Endothelial cell of umbilical vein (primary cell): ENCODE data around the gene KL. TPM values are rescaled to one million over a fixed set of nuclear protein-coding genes. Genes with fewer than 3 reads are reported as not detected.

ENCODE experiments used
- BruUV-seq: library from RNA; stranded (reverse); fragments of 400-500 nt; replicated peaks from 2 replicates; lab custom pipeline; 2021; lab: Mats Ljungman, UMichigan
- CTCF ChIA-PET: fragments of 300-600, 350-600 bp; sonication (Branson Sonifier 250); formaldehyde crosslinking; loops from one replicate; lab custom pipeline; 2021; ENCODE audit warnings: antibody characterized with exemption, inconsistent platforms; lab: Charles Lee
- POLR2A ChIA-PET: fragments of 300-600, 350-600 bp; sonication (Branson Sonifier 250); formaldehyde crosslinking; loops from one replicate; lab custom pipeline; 2021; ENCODE audit warnings: antibody characterized with exemption, inconsistent platforms; lab: Charles Lee
- DNase-seq: peaks from one replicate; pipeline ENCODE4 v3.0.0-alpha.2; 2011; ENCODE audit warnings: low read depth, low spot score
- FAIRE-seq: peaks from 2 replicates; lab custom pipeline; 2011; peaks lifted over from hg19 to GRCh38; lab: Jason Lieb, UNC
- H2AFZ ChIP-seq: 2 replicates; pipeline ENCODE4 v1.6.0; 2012; ENCODE audit warnings: low read depth, low read length, control low read depth, inconsistent platforms
- H3K27ac ChIP-seq: 2 replicates; pipeline ENCODE4 v1.5.1; 2011; ENCODE audit warnings: low read depth, mild to moderate bottlenecking, control low read depth, low read length, moderate library complexity; ENCODE audit not compliant: insufficient read depth
- H3K27me3 ChIP-seq, 2 experiments: 2 replicates each; pipeline versions ENCODE4 v1.6.0 to v1.6.1; 2011; ENCODE audit warnings: low read length in 2 of 2, mixed read lengths in 1 of 2; ENCODE audit not compliant: control insufficient read depth in 2 of 2, insufficient read depth in 2 of 2
- H3K36me3 ChIP-seq, 2 experiments: 2 replicates in 1 of 2; 3 replicates in 1 of 2; pipeline ENCODE4 v1.5.1; 2011; ENCODE audit warnings: low read length in 2 of 2, mild to moderate bottlenecking in 1 of 2, moderate library complexity in 1 of 2; ENCODE audit not compliant: control insufficient read depth in 2 of 2, insufficient read depth in 2 of 2; ENCODE audit errors: extremely low read depth in 1 of 2
- H3K4me1 ChIP-seq: 3 replicates; pipeline ENCODE4 v1.5.1; 2011; ENCODE audit warnings: mild to moderate bottlenecking, low read length; ENCODE audit not compliant: control insufficient read depth, insufficient read depth; ENCODE audit errors: extremely low read depth
- H3K4me2 ChIP-seq: 2 replicates; pipeline ENCODE4 v1.6.1; 2011; ENCODE audit warnings: low read length, control low read depth, mixed read lengths; ENCODE audit not compliant: insufficient read depth
- H3K4me3 ChIP-seq, 3 experiments: fragments of 200-600 bp in 1 of 3; sonication (generic), shearing (Covaris generic) in 1 of 3; replicated peaks in 1 of 3; 2 replicates each; pipeline ENCODE4 v1.5.1; 2011 to 2016; ENCODE audit warnings: control low read depth in 3 of 3, low read length in 3 of 3, mild to moderate bottlenecking in 2 of 3, inconsistent platforms in 1 of 3, low read depth in 1 of 3, moderate library complexity in 1 of 3; ENCODE audit not compliant: insufficient read depth in 1 of 3
- H3K79me2 ChIP-seq: 2 replicates; pipeline ENCODE4 v1.6.0; 2012; ENCODE audit warnings: low read length, inconsistent platforms; ENCODE audit not compliant: control insufficient read depth, insufficient read depth
- H3K9ac ChIP-seq: replicated peaks from 2 replicates; pipeline ENCODE3; 2011; ENCODE audit warnings: low read length, control low read depth; ENCODE audit not compliant: insufficient read depth; ENCODE audit errors: extremely low read depth
- H3K9me1 ChIP-seq: replicated peaks from 3 replicates; pipeline ENCODE4 v1.6.0; 2011; ENCODE audit warnings: mild to moderate bottlenecking, low read length; ENCODE audit not compliant: control insufficient read depth, insufficient read depth; ENCODE audit errors: extremely low read depth
- H3K9me3 ChIP-seq: replicated peaks from 2 replicates; pipeline ENCODE4 v1.5.1; 2012; ENCODE audit warnings: low read length, inconsistent platforms; ENCODE audit not compliant: control insufficient read depth, insufficient read depth
- H4K20me1 ChIP-seq: replicated peaks from 2 replicates; pipeline ENCODE3; 2011; ENCODE audit warnings: mild to moderate bottlenecking, low read length; ENCODE audit not compliant: control insufficient read depth, insufficient read depth; ENCODE audit errors: extremely low read depth
- EZH2 ChIP-seq: IDR thresholded peaks from 2 replicates; pipeline ENCODE4 v1.6.1; 2012; ENCODE audit warnings: borderline replicate concordance, low read depth, mild to moderate bottlenecking, moderate library complexity, low read length, inconsistent platforms; ENCODE audit not compliant: severe bottlenecking
- FOS ChIP-seq: IDR thresholded peaks from 2 replicates; pipeline ENCODE4 v1.6.1; 2011; ENCODE audit warnings: mild to moderate bottlenecking, low read length, moderate library complexity, borderline replicate concordance; ENCODE audit not compliant: insufficient read depth
- dilution Hi-C: fragments of 300-500 bp; cut with MboI; formaldehyde crosslinking; loops from one replicate; pipeline ENCODE4 v1.15.0; 2019; ENCODE audit warnings: low sequenced_read_pairs; ENCODE audit not compliant: extremely low pct_ligation_motif_present
- intact Hi-C: fragments of 100-400 bp; cut with micrococcal nuclease; formaldehyde crosslinking; loops from one replicate; pipeline ENCODE4 v1.10.0; 2022
- polyA plus RNA-seq, 4 experiments: library from polyadenylated mRNA; depleted of rRNA in 3 of 4; stranded (reverse) in 3 of 4; unstranded in 1 of 4; fragments of >200 nt; gene quantifications; 2 replicates each; pipeline versions ENCODE4 v1.2.1 to v1.2.3, GENCODE V29; 2011 to 2012; ENCODE audit warnings: missing spikeins in 1 of 4
- total RNA-seq: library from RNA; stranded (reverse); gene quantifications from 2 replicates; pipeline ENCODE4 v1.2.3, GENCODE V29; 2021

The KL gene
- total and polyA plus RNA-seq, 2 donors (not counting 3 experiments of a cell fraction or from before 2014, with no cell fraction given): 0.01 to 0.07 TPM

- Histone ChIP-seq H3K27me3 (no peaks in the 10 kb centered on the region), H3K4me3 (no peak overlapping the region), H3K9me3 (no peaks in the 10 kb centered on the region), H3K27ac (no peak overlapping the region), H3K4me1 (no peaks in the 10 kb centered on the region), H3K9ac (no peak overlapping the region), H3K4me2 (no peak overlapping the region), H4K20me1 (no peaks in the 10 kb centered on the region), H3K79me2 (no peaks in the 10 kb centered on the region), H3K9me1 (no peaks in the 10 kb centered on the region), H3K36me3 (no peaks in the 10 kb centered on the region), H2AFZ (no peak overlapping the region)
- DNase-seq (no peak), FAIRE-seq (no peak)
- intact Hi-C loops (loop anchor here (5.0 kb wide), 1 partner anchor 470 kb away; no protein-coding TSS in a partner anchor), dilution Hi-C loops (no loop called here)
- ChIA-PET POLR2A (no interaction called here), CTCF (no interaction called here)
- no peak for TF ChIP-seq EZH2
- no TSS peak for BruUV-seq
These were observed 56.1 kb downstream of the KL start for GRCh38 chr13:33072282-33072681.

DNA sequence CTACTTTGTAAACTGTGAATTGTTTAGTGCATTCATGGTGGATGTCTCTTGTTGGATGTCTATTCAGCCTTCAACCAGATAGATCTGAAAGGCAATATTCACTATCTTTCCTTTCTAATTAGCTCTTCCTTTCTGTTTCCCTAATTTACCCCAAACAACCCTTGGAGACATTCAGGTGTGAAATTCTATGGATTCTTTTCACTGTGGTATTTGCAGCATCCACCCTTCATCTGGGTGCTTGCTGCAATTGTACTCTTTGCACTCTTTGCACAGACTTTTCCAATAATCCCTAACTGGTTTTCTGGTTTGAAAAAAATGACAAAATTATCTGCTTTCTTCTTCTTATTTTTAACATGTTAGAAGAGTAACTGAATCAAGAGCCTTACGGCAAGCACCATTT lies 56.5 kb downstream of the KL start:
- Histone ChIP-seq H3K9ac (no peak overlapping the region), H3K27ac (no peak overlapping the region), H3K9me3 (no peaks in the 10 kb centered on the region), H3K36me3 (no peaks in the 10 kb centered on the region), H4K20me1 (no peaks in the 10 kb centered on the region), H3K79me2 (no peaks in the 10 kb centered on the region), H3K4me3 (no peak overlapping the region), H3K4me2 (no peak overlapping the region), H2AFZ (no peak overlapping the region), H3K27me3 (no peaks in the 10 kb centered on the region), H3K4me1 (no peaks in the 10 kb centered on the region), H3K9me1 (no peaks in the 10 kb centered on the region)
- dilution Hi-C loops: no loop called here
- intact Hi-C loops: loop anchor here (5.0 kb wide), 1 partner anchor 470 kb away; no protein-coding TSS in a partner anchor
- ChIA-PET POLR2A (no interaction called here), CTCF (no interaction called here)
- no peak for DNase-seq
- BruUV-seq: no TSS peak
- no peak for TF ChIP-seq FOS
- no peak for FAIRE-seq
